Kasumi-1 (cell line): Measurements from ENCODE around the gene MED25.

ENCODE experiments used
- DNase-seq, 2 experiments: peaks; one replicate each; lab custom pipeline; 2025; lab: John Stamatoyannopoulos, UW

Gene MED25

DNA sequence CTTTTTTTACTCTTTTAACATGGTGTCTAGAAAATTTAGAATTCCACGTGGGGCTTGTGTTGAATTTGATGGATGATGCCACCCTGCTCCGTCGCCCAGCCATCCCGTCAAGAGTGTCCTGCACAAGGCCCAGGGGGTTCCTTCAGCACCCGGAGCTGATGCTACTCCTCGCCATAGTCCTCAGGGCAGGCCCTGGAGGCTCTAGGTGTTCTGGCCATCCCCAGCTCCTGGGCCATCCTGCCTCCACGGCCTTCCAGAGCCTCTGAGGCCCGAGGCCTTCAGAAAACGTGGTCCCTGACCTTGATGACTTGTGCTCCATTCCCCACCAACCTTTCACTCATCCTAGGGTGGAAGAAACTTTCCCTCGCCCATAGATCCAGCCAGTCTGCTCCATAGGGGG lies 55.7 kb downstream of the MED25 start:
- no peak for DNase-seq

- no peak for DNase-seq
These were observed 56.5 kb downstream of the MED25 start for GRCh38 chr19:49874503-49875157.

- DNase-seq = no peak
These were observed 57.1 kb downstream of the MED25 start for GRCh38 chr19:49875177-49875576.

- peak; percentile 18 to 26 for DNase-seq
These were observed 57.9 kb downstream of the MED25 start for GRCh38 chr19:49875857-49876421.

DNA sequence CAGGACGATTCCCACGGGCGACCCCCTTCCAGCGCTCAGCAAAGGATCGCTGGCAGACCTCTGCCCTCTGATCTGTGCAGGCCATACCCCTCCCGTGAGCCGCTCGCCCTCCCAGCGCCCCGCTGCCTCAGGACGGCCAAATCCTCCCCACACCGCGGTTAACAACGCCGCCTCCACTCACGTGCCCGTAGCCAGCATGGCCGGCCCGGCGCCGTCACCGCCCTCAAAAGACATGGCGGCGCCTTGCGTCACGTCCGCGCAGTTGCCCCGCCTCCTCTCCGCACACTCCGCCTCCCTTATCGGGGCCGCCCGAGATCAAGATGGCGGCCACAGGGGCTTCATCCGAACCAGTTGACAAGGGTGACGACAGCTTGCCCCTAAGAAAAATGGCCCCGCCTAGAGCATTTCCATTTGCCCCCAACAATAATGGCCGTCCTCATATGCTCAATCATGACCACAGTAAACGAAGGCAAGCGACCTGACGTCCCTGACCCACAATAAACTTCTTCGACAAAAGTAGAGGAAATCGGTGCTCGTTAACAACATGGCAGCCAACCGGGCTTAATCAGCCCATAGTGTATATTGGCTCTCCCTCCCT lies 58.4 kb downstream of the MED25 start:
- DNase-seq = peak; percentile 95 to 96

GRCh38 chr19:49877020-49877878 lies 59.2 kb downstream of the MED25 start, which contains the start of the genes AKT1S1 and TBC1D17:
Gene AKT1S1, minus strand, starts transcription at chr19:49877355. Its CDS starts 4,060 bp downstream, at chr19:49873295.
Gene TBC1D17, plus strand, starts transcription at chr19:49877702. Its CDS starts 22 bp downstream, at chr19:49877724.
- peak; percentile 98 to 100 for DNase-seq

GRCh38 chr19:49877879-49878743 lies 60.0 kb downstream of the MED25 start:
- peak; percentile 92 to 95 for DNase-seq

DNA sequence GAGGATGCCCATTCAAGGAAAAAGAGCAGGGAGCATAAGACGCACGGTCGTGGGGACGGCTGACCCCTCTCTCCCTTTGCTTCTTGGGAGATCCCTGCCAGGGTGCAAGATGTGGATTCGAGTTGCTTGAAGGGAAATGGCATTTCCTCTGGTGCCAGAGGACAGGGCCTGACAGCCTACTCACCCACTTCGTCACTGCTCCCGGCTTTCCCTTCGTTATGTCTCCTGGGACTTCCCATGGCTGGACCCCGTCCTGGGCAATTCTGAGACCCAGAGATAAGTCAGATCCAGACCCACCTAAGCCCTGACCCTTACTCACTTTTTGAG lies 60.6 kb downstream of the MED25 start:
- no peak for DNase-seq

GRCh38 chr19:49879243-49879963 lies 61.3 kb downstream of the MED25 start:
- DNase-seq = peak in 1 of 2 experiments; percentile 11

GRCh38 chr19:49880162-49880869 lies 62.2 kb downstream of the MED25 start:
- DNase-seq = no peak

DNA sequence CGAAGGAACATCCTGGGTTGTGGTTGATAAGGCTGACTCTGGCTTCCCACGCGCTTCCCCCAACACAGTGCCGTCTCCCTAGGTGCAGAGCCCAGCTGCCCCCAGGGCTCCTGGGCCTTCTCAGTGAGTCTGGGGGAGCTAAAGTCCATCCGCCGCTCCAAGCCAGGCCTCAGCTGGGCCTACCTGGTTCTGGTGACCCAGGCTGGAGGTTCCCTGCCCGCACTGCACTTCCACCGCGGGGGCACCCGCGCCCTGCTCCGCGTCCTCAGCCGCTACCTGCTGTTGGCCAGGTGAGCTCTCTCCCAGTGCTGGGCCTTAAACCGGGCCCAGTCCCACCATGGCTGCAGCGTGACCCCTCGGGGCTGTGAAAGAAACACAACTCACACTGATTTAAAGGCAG lies 63.1 kb downstream of the MED25 start:
- no peak for DNase-seq

- no peak for DNase-seq
These were observed 63.7 kb downstream of the MED25 start for GRCh38 chr19:49881672-49882394.

DNA sequence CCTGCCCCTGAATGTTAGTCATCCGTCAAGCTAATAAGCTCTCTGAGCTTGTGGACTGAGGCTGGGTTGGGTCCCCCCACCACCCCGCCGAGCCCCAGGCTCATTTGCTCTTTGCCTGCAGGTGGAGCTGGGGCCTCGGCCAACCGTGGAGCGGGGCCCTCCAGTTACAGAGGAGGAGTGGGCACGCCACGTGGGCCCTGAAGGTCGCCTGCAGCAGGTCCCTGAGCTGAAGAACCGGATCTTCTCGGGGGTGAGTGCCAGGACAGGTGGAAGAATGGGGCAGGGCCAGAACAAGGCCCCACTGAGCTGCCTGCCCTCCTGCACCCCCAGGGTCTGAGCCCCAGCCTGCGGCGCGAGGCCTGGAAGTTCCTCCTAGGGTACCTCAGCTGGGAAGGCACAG lies 64.6 kb downstream of the MED25 start:
- DNase-seq = no peak

GRCh38 chr19:49883094-49883493 lies 65.0 kb downstream of the MED25 start:
- DNase-seq = no peak

DNA sequence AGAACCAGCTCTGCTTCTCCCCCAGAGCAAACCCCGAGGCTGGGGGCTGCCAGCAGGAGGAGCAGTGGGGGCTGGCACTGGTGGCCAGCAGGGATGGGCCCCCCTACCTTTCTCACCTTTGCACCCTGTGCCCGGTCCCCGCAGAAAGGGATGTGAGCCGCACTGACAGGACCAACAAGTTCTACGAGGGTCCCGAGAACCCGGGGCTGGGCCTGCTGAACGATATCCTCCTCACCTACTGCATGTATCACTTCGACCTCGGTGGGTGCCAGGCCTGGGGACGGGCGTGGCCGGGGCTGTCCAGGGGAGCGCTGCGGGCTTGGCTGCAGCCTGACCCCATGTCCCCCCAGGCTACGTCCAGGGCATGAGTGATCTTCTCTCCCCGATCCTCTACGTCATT lies 66.0 kb downstream of the MED25 start:
- no peak for DNase-seq

DNA sequence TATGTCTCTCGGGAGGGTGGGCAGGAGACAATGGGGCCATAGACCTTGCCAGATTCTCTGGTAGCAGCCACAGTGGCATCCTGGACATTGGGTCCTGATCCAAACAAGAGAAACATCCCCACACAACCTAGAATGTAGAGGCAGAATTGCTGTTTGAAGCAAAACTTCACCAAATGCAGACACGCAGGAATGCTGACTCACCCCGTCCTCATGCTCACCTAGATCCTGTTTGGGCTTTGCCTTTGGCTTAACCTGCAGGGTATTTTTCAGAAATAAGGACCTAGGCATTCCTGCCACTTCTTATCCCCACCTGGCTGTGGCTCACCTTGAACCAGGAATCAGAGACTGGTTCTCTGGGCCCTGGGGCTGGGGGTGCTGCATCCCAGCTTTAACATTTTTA lies 66.7 kb downstream of the MED25 start:
- no peak for DNase-seq
